ENCODE data around the gene BCL2. TPM values are rescaled to one million over a fixed set of nuclear protein-coding genes. Genes with fewer than 3 reads are reported as not detected.
"Not testable (repeated sequence)": the region's sequence is repeated elsewhere in the genome, so short reads cannot be mapped to it uniquely, and the experiment has no call there.

BCL2 gene
- total and polyA plus RNA-seq, 4 experiments from 2014 or later, result 28.5 to 50.4 (median 41.8) TPM

- Histone ChIP-seq H3K9me3 (ENCODE audit: control insufficient read depth in 1 of 2, low read length in 2 of 2) (no peaks in the 10 kb centered on the region), H3K36me3 (ENCODE audit: insufficient read depth, low read length) (no peaks in the 10 kb centered on the region), H3K27me3 (ENCODE audit: insufficient read depth, low read length) (no peaks in the 10 kb centered on the region), H3K4me1 (ENCODE audit: insufficient read depth, low read length) (peaks cover 72% of the 10 kb centered on the region), H3K27ac (ENCODE audit: low read depth, low read length) (peak overlapping the region; percentile 59), H3K4me3 (ENCODE audit: low read length in 2 of 2) (peak overlapping the region in 1 of 2 donors; percentile 65)
- Mint-ChIP-seq H3K36me3 (peaks cover 2 to 8% of the 10 kb centered on the region in 2 donors), H3K4me1 (peaks cover 17 to 35% (median 23%) of the 10 kb centered on the region in 4 donors), H3K4me3 (no peak overlapping the region), H3K27ac (no peak overlapping the region), H3K9me3 (no peaks in the 10 kb centered on the region), H3K27me3 (no peaks in the 10 kb centered on the region)
- intact Hi-C loops (cut with micrococcal nuclease), result loop anchor here (1.0 to 2.0 kb wide), 2 partner anchors 19 to 119 kb away; no protein-coding TSS in a partner anchor
- DNase-seq, result peak in 2 of 5 donors; percentile 23 to 57
- POLR2A ChIA-PET (ENCODE audit: partially characterized antibody), result interaction anchor here (0.7 to 4.2 kb wide), 16 partner anchors 9 to 121 kb away, joined by 3 to 40 read pairs (median 5); no protein-coding TSS in a partner anchor
- CTCF ChIA-PET (ENCODE audit: partially characterized antibody), result interaction anchor here (0.9 to 4.8 kb wide), 10 partner anchors 10 to 121 kb away, joined by 3 to 32 read pairs (median 4); partner anchors contain the start of gene BCL2
Measured at GRCh38 chr18:63197246-63197869, 122.2 kb downstream of the BCL2 start.

GRCh38 chr18:63195326-63196159 lies 124.0 kb downstream of the BCL2 start:
- POLR2A ChIA-PET (ENCODE audit: partially characterized antibody), result interaction anchor here (0.6 to 4.2 kb wide), 13 partner anchors 8 to 125 kb away, joined by 3 to 40 read pairs (median 4); partner anchors contain the start of gene BCL2
- intact Hi-C loops (cut with micrococcal nuclease), result loop anchor here (2.0 kb wide), 1 partner anchor 121 kb away; no protein-coding TSS in a partner anchor
- H3K27ac ChIP-seq (ENCODE audit: low read depth, low read length), result no peak overlapping the region
- DNase-seq, result no peak
- peaks cover 7 to 13% of the 10 kb centered on the region in 2 donors for H3K36me3 Mint-ChIP-seq
- no peaks in the 10 kb centered on the region for H3K27me3 Mint-ChIP-seq
- peaks cover 17 to 42% (median 25%) of the 10 kb centered on the region in 4 donors for H3K4me1 Mint-ChIP-seq
- H3K27ac Mint-ChIP-seq, result peak overlapping the region in 4 of 7 donors; percentile 8 to 77 (median 34)
- CTCF ChIA-PET (ENCODE audit: partially characterized antibody), result interaction anchor here (1.0 to 4.8 kb wide), 11 partner anchors 12 to 123 kb away, joined by 3 to 32 read pairs (median 4); partner anchors contain the start of gene BCL2
- peaks cover 58% of the 10 kb centered on the region for H3K4me1 ChIP-seq (ENCODE audit: insufficient read depth, low read length)
- no peak overlapping the region for H3K4me3 ChIP-seq (ENCODE audit: low read length in 2 of 2)
- no peaks in the 10 kb centered on the region for H3K36me3 ChIP-seq (ENCODE audit: insufficient read depth, low read length)
- H3K27me3 ChIP-seq (ENCODE audit: insufficient read depth, low read length), result no peaks in the 10 kb centered on the region
- no peak overlapping the region for H3K4me3 Mint-ChIP-seq
- no peaks in the 10 kb centered on the region for H3K9me3 ChIP-seq (ENCODE audit: control insufficient read depth in 1 of 2, low read length in 2 of 2)
- no peaks in the 10 kb centered on the region for H3K9me3 Mint-ChIP-seq

DNA sequence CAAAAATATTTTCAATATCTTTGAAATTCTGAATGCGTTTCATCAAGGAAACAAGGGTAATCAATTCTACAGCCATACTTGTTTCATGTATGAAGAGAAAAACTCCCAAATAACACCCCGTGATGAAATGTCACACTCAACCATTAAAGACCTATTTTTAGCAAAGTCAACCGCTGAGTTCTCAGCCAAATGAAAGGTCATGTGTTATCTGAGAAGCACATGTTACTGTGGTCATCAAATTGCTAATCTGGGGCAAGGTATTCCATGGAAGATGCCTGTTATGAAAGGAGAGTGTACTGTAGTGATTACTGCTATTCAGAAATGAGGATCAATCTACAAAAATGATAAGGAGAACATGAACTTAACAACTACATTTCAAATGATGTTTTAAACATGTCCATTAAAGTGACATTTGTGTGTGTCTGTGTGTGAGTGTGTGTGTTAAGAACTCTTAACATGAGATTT lies 126.7 kb downstream of the BCL2 start:
- no peak overlapping the region for H3K4me3 Mint-ChIP-seq
- intact Hi-C loops (cut with micrococcal nuclease), result no loop called here
- H3K4me1 ChIP-seq (ENCODE audit: insufficient read depth, low read length), result peaks cover 51% of the 10 kb centered on the region
- CTCF ChIA-PET (ENCODE audit: partially characterized antibody), result no interaction called here
- POLR2A ChIA-PET (ENCODE audit: partially characterized antibody), result interaction anchor here (1.1 to 1.3 kb wide), 2 partner anchors 7 to 31 kb away, joined by 3 to 5 read pairs; no protein-coding TSS in a partner anchor
- H3K4me3 ChIP-seq (ENCODE audit: low read length in 2 of 2), result no peak overlapping the region
- H3K27me3 ChIP-seq (ENCODE audit: insufficient read depth, low read length), result no peaks in the 10 kb centered on the region
- H3K9me3 Mint-ChIP-seq, result no peaks in the 10 kb centered on the region
- H3K4me1 Mint-ChIP-seq, result peaks cover 38 to 65% (median 42%) of the 10 kb centered on the region in 4 donors
- no peak for DNase-seq
- H3K9me3 ChIP-seq (ENCODE audit: control insufficient read depth in 1 of 2, low read length in 2 of 2), result no peaks in the 10 kb centered on the region
- H3K27ac Mint-ChIP-seq, result peak overlapping the region in 6 of 7 donors; percentile 17 to 68 (median 53)
- no peaks in the 10 kb centered on the region for H3K27me3 Mint-ChIP-seq
- peaks cover 7 to 13% of the 10 kb centered on the region in 2 donors for H3K36me3 Mint-ChIP-seq
- H3K27ac ChIP-seq (ENCODE audit: low read depth, low read length), result no peak overlapping the region
- no peaks in the 10 kb centered on the region for H3K36me3 ChIP-seq (ENCODE audit: insufficient read depth, low read length)

GRCh38 chr18:63192126-63192884 lies 127.3 kb downstream of the BCL2 start:
- CTCF ChIA-PET (ENCODE audit: partially characterized antibody), result interaction anchor here (0.9 kb wide), 2 partner anchors 21 to 38 kb away, joined by 3 to 4 read pairs; no protein-coding TSS in a partner anchor
- no peaks in the 10 kb centered on the region for H3K36me3 ChIP-seq (ENCODE audit: insufficient read depth, low read length)
- POLR2A ChIA-PET (ENCODE audit: partially characterized antibody), result interaction anchor here (0.6 to 1.3 kb wide), 3 partner anchors 8 to 102 kb away, joined by 3 to 5 read pairs (median 3); no protein-coding TSS in a partner anchor
- Mint-ChIP-seq H3K36me3 (peaks cover 7 to 13% of the 10 kb centered on the region in 2 donors), H3K27ac (peak overlapping the region in 6 of 7 donors; percentile 20 to 78 (median 69)), H3K9me3 (no peaks in the 10 kb centered on the region), H3K4me3 (peak overlapping the region in 1 of 8 donors; percentile 43), H3K4me1 (peaks cover 44 to 72% (median 48%) of the 10 kb centered on the region in 4 donors), H3K27me3 (no peaks in the 10 kb centered on the region)
- H3K4me1 ChIP-seq (ENCODE audit: insufficient read depth, low read length), result peaks cover 51% of the 10 kb centered on the region
- H3K9me3 ChIP-seq (ENCODE audit: control insufficient read depth in 1 of 2, low read length in 2 of 2), result no peaks in the 10 kb centered on the region
- no peaks in the 10 kb centered on the region for H3K27me3 ChIP-seq (ENCODE audit: insufficient read depth, low read length)
- intact Hi-C loops (cut with micrococcal nuclease), result no loop called here
- no peak for DNase-seq
- H3K27ac ChIP-seq (ENCODE audit: low read depth, low read length), result no peak overlapping the region
- H3K4me3 ChIP-seq (ENCODE audit: low read length in 2 of 2), result no peak overlapping the region

DNA sequence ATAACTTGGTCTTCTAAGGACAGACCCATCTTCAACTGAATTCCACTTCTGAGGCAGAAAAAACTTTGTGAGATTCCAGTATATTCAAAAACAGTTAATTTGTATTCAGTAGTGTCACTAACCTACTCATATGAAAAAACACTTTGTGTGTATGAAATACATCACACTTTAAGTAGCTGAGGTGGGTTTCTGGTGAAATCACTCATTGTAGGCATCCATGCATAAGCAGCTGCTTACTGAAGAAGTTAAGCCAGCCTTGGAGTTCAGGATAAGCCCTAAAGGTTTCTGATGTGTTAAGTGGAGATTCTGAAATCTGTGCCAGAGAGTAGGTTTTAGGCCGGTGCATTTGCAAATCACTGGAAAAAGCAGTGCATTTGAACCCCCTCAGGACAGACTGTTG lies 128.2 kb downstream of the BCL2 start:
- Histone ChIP-seq H3K27ac (ENCODE audit: low read depth, low read length) (no peak overlapping the region), H3K4me1 (ENCODE audit: insufficient read depth, low read length) (peaks cover 53% of the 10 kb centered on the region), H3K4me3 (ENCODE audit: low read length in 2 of 2) (no peak overlapping the region), H3K9me3 (ENCODE audit: control insufficient read depth in 1 of 2, low read length in 2 of 2) (no peaks in the 10 kb centered on the region), H3K27me3 (ENCODE audit: insufficient read depth, low read length) (no peaks in the 10 kb centered on the region), H3K36me3 (ENCODE audit: insufficient read depth, low read length) (no peaks in the 10 kb centered on the region)
- Mint-ChIP-seq H3K4me3 (no peak overlapping the region), H3K27me3 (no peaks in the 10 kb centered on the region), H3K4me1 (peaks cover 52 to 80% (median 54%) of the 10 kb centered on the region in 4 donors), H3K36me3 (peaks cover 7 to 13% of the 10 kb centered on the region in 2 donors), H3K9me3 (no peaks in the 10 kb centered on the region), H3K27ac (peak overlapping the region in 1 of 7 donors; percentile 20)
- ChIA-PET POLR2A (ENCODE audit: partially characterized antibody) (interaction anchor here (1.1 to 1.3 kb wide), 2 partner anchors 9 to 28 kb away, joined by 3 read pairs; no protein-coding TSS in a partner anchor), CTCF (ENCODE audit: partially characterized antibody) (interaction anchor here (1.4 kb wide), 1 partner anchor 127 kb away, joined by 3 read pairs; no protein-coding TSS in a partner anchor)
- intact Hi-C loops (cut with micrococcal nuclease), result no loop called here
- no peak for DNase-seq

DNA sequence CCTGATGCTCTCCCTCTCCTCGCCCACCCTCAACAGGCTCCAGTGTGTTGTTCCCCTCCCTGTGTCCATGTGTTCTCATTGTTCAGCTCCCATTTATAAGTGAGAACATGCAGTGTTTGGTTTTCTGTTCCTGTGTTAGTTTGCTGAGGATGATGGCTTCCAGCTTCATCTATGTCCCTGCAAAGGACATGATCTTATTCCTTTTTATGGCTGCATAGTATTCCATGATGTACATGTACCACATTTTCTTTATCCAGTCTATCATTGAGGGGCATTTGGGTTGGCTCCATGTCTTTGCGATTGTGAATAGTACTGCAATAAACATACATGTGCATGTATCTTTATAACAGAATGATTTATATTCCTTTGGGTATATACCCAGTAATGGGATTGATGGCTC lies 128.7 kb downstream of the BCL2 start:
- peak overlapping the region in 4 of 7 donors; percentile 29 to 65 (median 46) for H3K27ac Mint-ChIP-seq
- peaks cover 7 to 13% of the 10 kb centered on the region in 2 donors for H3K36me3 Mint-ChIP-seq
- H3K9me3 ChIP-seq (ENCODE audit: control insufficient read depth in 1 of 2, low read length in 2 of 2); intact Hi-C loops (cut with micrococcal nuclease); H3K4me3 Mint-ChIP-seq; H3K9me3 Mint-ChIP-seq; DNase-seq; H3K36me3 ChIP-seq (ENCODE audit: insufficient read depth, low read length); H3K27ac ChIP-seq (ENCODE audit: low read depth, low read length); H3K27me3 Mint-ChIP-seq; H3K4me3 ChIP-seq (ENCODE audit: low read length in 2 of 2); H3K27me3 ChIP-seq (ENCODE audit: insufficient read depth, low read length): not testable (repeated sequence)
- ChIA-PET POLR2A (ENCODE audit: partially characterized antibody) (interaction anchor here (1.1 kb wide), 1 partner anchor 28 kb away, joined by 3 read pairs; no protein-coding TSS in a partner anchor), CTCF (ENCODE audit: partially characterized antibody) (interaction anchor here (1.4 kb wide), 1 partner anchor 127 kb away, joined by 3 read pairs; no protein-coding TSS in a partner anchor)
- H3K4me1 Mint-ChIP-seq, result peaks cover 55 to 86% (median 59%) of the 10 kb centered on the region in 4 donors
- peaks cover 52% of the 10 kb centered on the region for H3K4me1 ChIP-seq (ENCODE audit: insufficient read depth, low read length)

Data from CD4-positive, alpha-beta memory T cell (primary cell).